Common myeloid progenitor, CD34-positive (primary cell): ENCODE measurements around the gene SYT7.
"Not testable (repeated sequence)": the region's sequence is repeated elsewhere in the genome, so short reads cannot be mapped to it uniquely, and the experiment has no call there.

Experiments used
- CTCF ChIA-PET: fragments of 350-600 bp; sonication (Branson Sonifier 250); formaldehyde crosslinking; loops from one replicate; lab custom pipeline; 2021; ENCODE audit warnings: antibody characterized with exemption; lab: Charles Lee
- POLR2A ChIA-PET: fragments of 350-600 bp; sonication (Branson Sonifier 250); formaldehyde crosslinking; loops from one replicate; lab custom pipeline; 2021; ENCODE audit warnings: antibody characterized with exemption; lab: Charles Lee
- DNase-seq, 3 donors: peaks; one replicate each; pipeline versions ENCODE4 v3.0.0 to v3.0.0-alpha.2; 2013
- H3K27ac ChIP-seq, 2 experiments: 1 replicate in 1 of 2; 2 replicates in 1 of 2; pipeline ENCODE4 v1.7.0; 2013; ENCODE audit warnings: inconsistent platforms in 2 of 2, low read length in 2 of 2, mild to moderate bottlenecking in 2 of 2, low read depth in 1 of 2, moderate library complexity in 1 of 2; ENCODE audit not compliant: severe bottlenecking in 2 of 2, insufficient read depth in 1 of 2, poor library complexity in 1 of 2
- H3K27me3 ChIP-seq, 5 experiments: replicated peaks in 2 of 5; 1 replicate in 3 of 5; 2 replicates in 2 of 5; pipeline versions ENCODE4 v1.6.1 to v1.7.0; 2013; ENCODE audit warnings: low read length in 4 of 5, mild to moderate bottlenecking in 2 of 5, moderate library complexity in 2 of 5, inconsistent platforms in 1 of 5; ENCODE audit not compliant: insufficient read depth in 5 of 5, control insufficient read depth in 4 of 5
- H3K36me3 ChIP-seq, 4 experiments: 1 replicate in 2 of 4; 2 replicates in 2 of 4; pipeline versions ENCODE4 v1.6.1 to v1.7.0; 2013; ENCODE audit warnings: low read length in 3 of 4, control low read depth in 1 of 4, mild to moderate bottlenecking in 1 of 4; ENCODE audit not compliant: control insufficient read depth in 4 of 4, insufficient read depth in 4 of 4
- H3K4me1 ChIP-seq, 4 experiments: 1 replicate in 3 of 4; 2 replicates in 1 of 4; pipeline versions ENCODE4 v1.6.1 to v1.7.1; 2013; ENCODE audit warnings: low read length in 3 of 4, mild to moderate bottlenecking in 3 of 4, control low read depth in 1 of 4, inconsistent platforms in 1 of 4, moderate library complexity in 1 of 4; ENCODE audit not compliant: control insufficient read depth in 4 of 4, insufficient read depth in 4 of 4; ENCODE audit errors: control extremely low read depth in 1 of 4
- H3K4me3 ChIP-seq, 7 experiments: 1 replicate in 4 of 7; 2 replicates in 3 of 7; pipeline versions ENCODE4 v1.5.1 to v1.7.0; 2013; ENCODE audit warnings: mild to moderate bottlenecking in 7 of 7, low read length in 6 of 7, moderate library complexity in 6 of 7, inconsistent platforms in 2 of 7, low read depth in 2 of 7, control low read depth in 1 of 7; ENCODE audit not compliant: insufficient read depth in 4 of 7, control insufficient read depth in 1 of 7; ENCODE audit errors: extremely low read depth in 1 of 7
- H3K9me3 ChIP-seq, 5 experiments: 1 replicate in 4 of 5; 2 replicates in 1 of 5; pipeline versions ENCODE4 v1.6.1 to v1.7.1; 2013; ENCODE audit warnings: low read length in 4 of 5, mild to moderate bottlenecking in 2 of 5, inconsistent platforms in 1 of 5, low read depth in 1 of 5, moderate library complexity in 1 of 5; ENCODE audit not compliant: control insufficient read depth in 4 of 5, insufficient read depth in 2 of 5; ENCODE audit errors: control extremely low read depth in 1 of 5
- WGBS: methylation state at CpG from one replicate; pipeline ENCODE4 v1.1.5; 2013; ENCODE audit not compliant: insufficient coverage; 5-methylcytosine and 5-hydroxymethylcytosine counted together

SYT7 gene

DNA sequence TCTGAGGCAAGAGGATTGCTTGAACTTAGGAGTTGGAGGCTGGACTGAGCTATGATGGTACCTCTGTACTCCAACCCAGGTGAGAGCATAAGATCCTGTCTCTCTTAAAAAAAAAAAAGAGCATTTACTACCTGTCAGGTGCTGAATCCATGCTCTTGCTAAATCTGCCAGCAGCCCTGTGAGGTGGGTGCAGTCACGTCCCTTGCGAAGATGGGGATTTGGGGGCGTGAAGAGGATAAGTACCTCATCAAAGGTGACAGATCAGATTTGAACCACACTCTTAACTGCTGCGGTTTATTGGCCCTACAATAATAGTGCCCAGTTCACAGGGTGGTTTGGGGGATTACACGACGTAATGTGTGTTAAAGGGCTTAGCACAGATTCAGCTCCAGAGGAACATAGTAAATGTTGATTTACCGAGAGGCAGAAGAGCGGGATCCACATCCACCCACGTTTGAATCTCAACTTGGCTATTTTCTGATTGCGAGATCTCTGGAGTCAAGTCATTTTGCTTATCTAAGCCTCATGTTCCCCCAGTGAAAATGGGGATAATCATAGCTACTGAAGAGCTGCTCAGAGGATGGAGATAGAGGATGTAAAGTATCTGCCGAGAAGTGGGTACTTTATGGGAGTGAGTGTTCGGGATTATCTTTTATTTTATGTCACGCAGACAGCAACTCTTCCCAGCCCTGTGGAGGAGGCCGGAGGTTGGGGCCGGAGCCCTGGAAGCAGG is 100.4 kb downstream of the SYT7 start:
- peaks cover 0 to 5% (median 0%) of the 10 kb centered on the region in 5 experiments for H3K27me3 ChIP-seq

DNA sequence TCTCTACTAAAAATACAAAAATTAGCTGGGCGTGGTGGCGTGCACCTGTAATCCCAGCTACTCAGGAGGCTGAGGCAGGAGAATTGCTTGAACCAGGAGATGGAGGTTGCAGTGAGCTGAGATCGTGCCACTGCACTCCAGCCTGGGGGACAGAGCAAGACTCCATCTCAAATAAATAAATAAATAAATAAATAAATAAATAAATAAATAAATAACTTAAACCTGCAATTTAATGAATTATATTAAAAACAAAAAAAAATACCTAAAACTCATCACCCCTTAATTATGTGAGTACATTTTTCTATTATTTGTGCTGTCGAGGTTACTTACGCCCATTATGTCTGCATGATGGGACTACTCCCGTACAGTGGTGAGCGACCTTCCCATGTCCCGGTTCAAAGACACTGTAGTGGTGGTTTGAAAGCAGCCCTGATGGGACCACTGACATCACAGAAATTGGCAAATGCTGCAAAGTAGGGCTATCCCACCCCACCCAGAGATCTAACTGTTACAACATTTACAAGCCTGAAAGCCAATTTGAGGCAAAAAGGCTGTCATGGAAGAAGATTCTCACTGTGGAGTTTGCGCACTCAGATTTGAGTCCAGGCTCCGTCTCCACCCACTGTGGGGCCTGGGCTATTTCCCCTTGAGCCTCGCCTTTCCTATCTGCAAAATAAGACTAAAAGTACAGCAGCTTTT is 101.4 kb downstream of the SYT7 start:
- H3K4me3 ChIP-seq, H3K27me3 ChIP-seq, DNase-seq, H3K27ac ChIP-seq, H3K36me3 ChIP-seq, H3K9me3 ChIP-seq, H3K4me1 ChIP-seq, POLR2A ChIA-PET: not testable (repeated sequence)
- WGBS: 100% methylated on average over 6 of the region's 11 CpGs
- CTCF ChIA-PET: interaction anchor here (1.0 to 29.0 kb wide), 7 partner anchors 10 to 193 kb away, joined by 3 to 453 read pairs (median 6); partner anchors contain the start of gene LRRC10B

More for the DNA sequence above, 100.4 kb downstream of the SYT7 start:
- CTCF ChIA-PET: interaction anchor here (1.5 to 29.0 kb wide), 3 partner anchors 8 to 159 kb away, joined by 4 to 453 read pairs (median 9); partner anchors contain the start of gene LRRC10B
- DNase-seq: no peak
- H3K4me3 ChIP-seq: no peak overlapping the region
- no peaks in the 10 kb centered on the region for H3K36me3 ChIP-seq
- H3K9me3 ChIP-seq: no peaks in the 10 kb centered on the region
- peaks cover 0 to 7% (median 0%) of the 10 kb centered on the region in 4 experiments for H3K4me1 ChIP-seq
- no peak overlapping the region for H3K27ac ChIP-seq
- POLR2A ChIA-PET: no interaction called here
- 92% methylated on average over 14 of the region's 15 CpGs for WGBS

DNA sequence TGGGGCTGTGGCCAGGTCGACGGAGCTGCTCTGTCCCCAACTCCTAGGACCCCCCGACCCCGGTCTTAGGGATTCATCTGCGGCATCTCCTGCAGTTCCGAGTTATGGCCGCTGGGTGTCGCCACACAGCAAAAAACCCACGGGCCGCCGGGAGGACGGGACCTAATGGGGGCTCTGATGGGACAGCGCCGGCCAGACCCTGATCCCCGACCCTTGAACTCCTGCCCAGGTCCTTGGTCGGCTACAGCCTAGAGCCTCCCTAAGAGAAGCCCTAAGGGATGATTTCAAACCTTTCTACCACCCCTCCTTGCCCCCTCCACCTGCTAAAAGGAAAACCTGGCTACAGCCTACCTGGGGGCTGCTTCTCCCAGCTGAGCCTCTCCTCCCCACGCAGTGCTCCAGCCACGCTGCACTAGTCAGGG is 103.1 kb downstream of the SYT7 start:
- ChIA-PET CTCF (interaction anchor here (0.9 to 29.0 kb wide), 15 partner anchors 9 to 256 kb away, joined by 3 to 453 read pairs (median 6); partner anchors contain the start of gene LRRC10B), POLR2A (interaction anchor here (0.6 kb wide), 1 partner anchor 302 kb away, joined by 3 read pairs; no protein-coding TSS in a partner anchor)
- peaks cover 0 to 7% (median 4%) of the 10 kb centered on the region in 4 experiments for H3K36me3 ChIP-seq
- H3K27ac ChIP-seq: no peak overlapping the region
- 5% methylated on average over 16 of the region's 18 CpGs for WGBS
- no peak overlapping the region for H3K4me3 ChIP-seq
- peaks cover 0 to 5% (median 0%) of the 10 kb centered on the region in 5 experiments for H3K27me3 ChIP-seq
- H3K4me1 ChIP-seq: peaks cover 0 to 7% (median 0%) of the 10 kb centered on the region in 4 experiments
- DNase-seq: peak; percentile 27 to 49 (median 46)
- no peaks in the 10 kb centered on the region for H3K9me3 ChIP-seq

DNA sequence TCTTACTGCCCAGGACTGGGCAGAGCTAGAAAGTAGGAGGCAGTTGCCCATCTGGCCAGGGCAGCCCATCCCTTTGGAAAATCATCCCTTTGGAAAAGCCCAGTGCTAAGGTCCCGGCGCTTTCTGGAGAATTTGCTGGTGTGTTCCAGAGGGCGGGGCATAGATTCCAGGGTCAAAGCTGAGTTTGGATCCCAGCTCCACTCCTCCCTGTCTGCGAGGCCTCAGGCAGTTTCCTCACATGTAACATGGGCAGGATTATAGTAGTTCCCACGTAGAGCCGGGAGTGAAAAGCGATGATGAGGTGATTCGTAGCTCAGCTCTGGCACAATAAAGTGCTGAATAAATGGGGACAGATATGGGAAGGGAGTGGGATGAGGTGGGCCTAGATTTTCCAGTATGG is 103.8 kb downstream of the SYT7 start:
- H3K27me3 ChIP-seq: peaks cover 0 to 5% (median 0%) of the 10 kb centered on the region in 5 experiments
- peaks cover 0 to 7% (median 0%) of the 10 kb centered on the region in 4 experiments for H3K4me1 ChIP-seq
- no peaks in the 10 kb centered on the region for H3K9me3 ChIP-seq
- DNase-seq: no peak
- peaks cover 0 to 9% (median 4%) of the 10 kb centered on the region in 4 experiments for H3K36me3 ChIP-seq
- no peak overlapping the region for H3K27ac ChIP-seq
- ChIA-PET POLR2A (no interaction called here), CTCF (interaction anchor here (0.9 to 29.0 kb wide), 14 partner anchors 10 to 257 kb away, joined by 3 to 453 read pairs (median 5); partner anchors contain the start of gene LRRC10B)
- H3K4me3 ChIP-seq: no peak overlapping the region
- 93% methylated on average over 8 of the region's 8 CpGs for WGBS

DNA sequence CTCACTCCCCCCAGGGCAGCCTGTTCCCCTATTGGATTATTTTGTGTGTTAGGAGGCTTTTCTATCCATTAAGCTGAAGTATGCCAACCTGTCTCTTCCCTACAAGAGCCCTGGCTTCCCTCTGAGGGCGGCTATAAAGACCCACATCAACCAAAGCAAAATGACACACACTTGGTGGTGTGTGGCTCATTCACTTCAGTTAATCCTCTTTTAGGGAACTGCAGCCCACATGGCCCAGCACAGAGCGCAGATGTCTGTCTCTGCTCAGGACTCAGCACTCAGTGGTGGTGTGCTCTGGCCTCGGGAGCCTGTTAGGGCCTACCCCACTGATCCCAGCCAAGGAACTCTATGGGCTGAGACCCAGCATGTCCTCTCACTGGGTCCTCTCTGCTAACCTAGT is 104.5 kb downstream of the SYT7 start:
- Histone ChIP-seq H3K27ac (no peak overlapping the region), H3K27me3 (peaks cover 0 to 5% (median 0%) of the 10 kb centered on the region in 5 experiments), H3K9me3 (no peaks in the 10 kb centered on the region), H3K36me3 (peaks cover 0 to 9% (median 4%) of the 10 kb centered on the region in 4 experiments), H3K4me3 (no peak overlapping the region), H3K4me1 (peaks cover 0 to 7% (median 0%) of the 10 kb centered on the region in 4 experiments)
- no peak for DNase-seq
- WGBS: 100% methylated on average over 2 of the region's 3 CpGs
- ChIA-PET POLR2A (no interaction called here), CTCF (interaction anchor here (0.9 to 29.0 kb wide), 12 partner anchors 11 to 257 kb away, joined by 3 to 453 read pairs (median 4); partner anchors contain the start of gene LRRC10B)

DNA sequence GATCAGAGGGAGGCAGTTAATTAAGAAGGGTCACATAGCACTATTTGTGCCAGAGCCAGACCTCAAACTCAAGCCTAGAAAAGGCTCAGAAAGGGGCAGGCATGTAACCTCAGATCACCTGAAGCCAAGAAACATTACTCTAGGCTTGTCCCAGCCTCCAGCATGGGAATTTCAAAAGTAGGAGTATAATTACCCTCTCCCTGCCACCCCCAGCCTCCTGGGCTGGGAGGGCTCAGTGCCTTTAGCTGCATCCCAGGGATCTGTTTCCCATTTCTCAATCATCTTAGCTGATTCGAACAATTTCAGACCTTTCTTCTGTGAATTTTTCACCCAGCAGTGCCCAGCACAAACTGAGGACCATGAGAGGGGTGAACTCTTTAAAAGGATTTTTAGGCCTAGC is 105.4 kb downstream of the SYT7 start:
- no peaks in the 10 kb centered on the region for H3K9me3 ChIP-seq
- POLR2A ChIA-PET: no interaction called here
- CTCF ChIA-PET: interaction anchor here (0.5 to 29.0 kb wide), 7 partner anchors 9 to 710 kb away, joined by 3 to 453 read pairs (median 5); partner anchors contain the start of gene LRRC10B
- H3K27ac ChIP-seq: no peak overlapping the region
- no peak overlapping the region for H3K4me3 ChIP-seq
- peaks cover 0 to 2% (median 0%) of the 10 kb centered on the region in 4 experiments for H3K4me1 ChIP-seq
- no peak for DNase-seq
- peaks cover 0 to 9% (median 7%) of the 10 kb centered on the region in 4 experiments for H3K36me3 ChIP-seq
- H3K27me3 ChIP-seq: peaks cover 0 to 5% (median 0%) of the 10 kb centered on the region in 5 experiments
- 100% methylated on average over 1 of the region's 1 CpG for WGBS
